ENCODE measurements around the gene TENM3. TPM values are rescaled to one million over a fixed set of nuclear protein-coding genes. Genes with fewer than 3 reads are reported as not detected.
"Not testable (repeated sequence)": the region's sequence is repeated elsewhere in the genome, so short reads cannot be mapped to it uniquely, and the experiment has no call there.

TENM3 gene
- 104 to 107 TPM (median 106 TPM) in 3 replicates for total RNA-seq

- not testable (repeated sequence) for H3K27me3 Mint-ChIP-seq (ENCODE audit: low read depth); H3K9me3 Mint-ChIP-seq; H3K4me3 Mint-ChIP-seq; H3K36me3 Mint-ChIP-seq; DNase-seq (ENCODE audit: low spot score in 2 of 2, unreplicated experiment in 2 of 2)
- Mint-ChIP-seq H3K27ac (peak within 1 kb of the TSS; percentile 84), H3K4me1 (peaks cover 60% of the 10 kb centered on the region)
These were observed at the start of gene TENM3 for GRCh38 chr4:182243204-182243603. TSS of gene TENM3 (plus strand) at chr4:182243402. CDS start at chr4:182324021, 80,619 bp downstream.

GRCh38 chr4:182194091-182194824 lies 48.9 kb upstream of the TENM3 start:
- H3K27me3 Mint-ChIP-seq (ENCODE audit: low read depth) = no peaks in the 10 kb centered on the region
- peaks cover 55% of the 10 kb centered on the region for H3K4me1 Mint-ChIP-seq
- H3K36me3 Mint-ChIP-seq = no peaks in the 10 kb centered on the region
- no peaks in the 10 kb centered on the region for H3K9me3 Mint-ChIP-seq
- peak overlapping the region; percentile 45 for H3K27ac Mint-ChIP-seq
- no peak for DNase-seq (ENCODE audit: low spot score in 2 of 2, unreplicated experiment in 2 of 2)
- TF ChIP-seq, protein P1, sequence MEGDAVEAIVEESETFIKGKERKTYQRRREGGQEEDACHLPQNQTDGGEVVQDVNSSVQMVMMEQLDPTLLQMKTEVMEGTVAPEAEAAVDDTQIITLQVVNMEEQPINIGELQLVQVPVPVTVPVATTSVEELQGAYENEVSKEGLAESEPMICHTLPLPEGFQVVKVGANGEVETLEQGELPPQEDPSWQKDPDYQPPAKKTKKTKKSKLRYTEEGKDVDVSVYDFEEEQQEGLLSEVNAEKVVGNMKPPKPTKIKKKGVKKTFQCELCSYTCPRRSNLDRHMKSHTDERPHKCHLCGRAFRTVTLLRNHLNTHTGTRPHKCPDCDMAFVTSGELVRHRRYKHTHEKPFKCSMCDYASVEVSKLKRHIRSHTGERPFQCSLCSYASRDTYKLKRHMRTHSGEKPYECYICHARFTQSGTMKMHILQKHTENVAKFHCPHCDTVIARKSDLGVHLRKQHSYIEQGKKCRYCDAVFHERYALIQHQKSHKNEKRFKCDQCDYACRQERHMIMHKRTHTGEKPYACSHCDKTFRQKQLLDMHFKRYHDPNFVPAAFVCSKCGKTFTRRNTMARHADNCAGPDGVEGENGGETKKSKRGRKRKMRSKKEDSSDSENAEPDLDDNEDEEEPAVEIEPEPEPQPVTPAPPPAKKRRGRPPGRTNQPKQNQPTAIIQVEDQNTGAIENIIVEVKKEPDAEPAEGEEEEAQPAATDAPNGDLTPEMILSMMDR (IDR thresholded peaks at IDR 0.05; ENCODE audit: unreplicated experiment) = no peak
- no peak overlapping the region for H3K4me3 Mint-ChIP-seq

- Mint-ChIP-seq H3K27ac (no peak overlapping the region), H3K4me1 (peaks cover 28% of the 10 kb centered on the region)
These were observed 45.6 kb upstream of the TENM3 start for GRCh38 chr4:182197611-182198010.

GRCh38 chr4:182201871-182202270 lies 41.3 kb upstream of the TENM3 start:
- no peaks in the 10 kb centered on the region for H3K9me3 Mint-ChIP-seq
- peaks cover 32% of the 10 kb centered on the region for H3K4me1 Mint-ChIP-seq
- TF ChIP-seq, protein P1 (IDR thresholded peaks at IDR 0.05; ENCODE audit: unreplicated experiment) = no peak
- H3K27me3 Mint-ChIP-seq (ENCODE audit: low read depth) = no peaks in the 10 kb centered on the region
- H3K4me3 Mint-ChIP-seq = no peak overlapping the region
- H3K36me3 Mint-ChIP-seq = no peaks in the 10 kb centered on the region
- H3K27ac Mint-ChIP-seq = no peak overlapping the region
- no peak for DNase-seq (ENCODE audit: low spot score in 2 of 2, unreplicated experiment in 2 of 2)

More at GRCh38 chr4:182197611-182198010, 45.6 kb upstream of the TENM3 start:
- TF ChIP-seq, protein P1 (IDR thresholded peaks at IDR 0.05; ENCODE audit: unreplicated experiment) = no peak
- DNase-seq (ENCODE audit: low spot score in 2 of 2, unreplicated experiment in 2 of 2) = no peak
- Mint-ChIP-seq H3K4me3 (no peak overlapping the region), H3K27me3 (ENCODE audit: low read depth) (no peaks in the 10 kb centered on the region), H3K36me3 (no peaks in the 10 kb centered on the region), H3K9me3 (no peaks in the 10 kb centered on the region)

GRCh38 chr4:182202650-182203049 lies 40.6 kb upstream of the TENM3 start:
- no peaks in the 10 kb centered on the region for H3K36me3 Mint-ChIP-seq

DNA sequence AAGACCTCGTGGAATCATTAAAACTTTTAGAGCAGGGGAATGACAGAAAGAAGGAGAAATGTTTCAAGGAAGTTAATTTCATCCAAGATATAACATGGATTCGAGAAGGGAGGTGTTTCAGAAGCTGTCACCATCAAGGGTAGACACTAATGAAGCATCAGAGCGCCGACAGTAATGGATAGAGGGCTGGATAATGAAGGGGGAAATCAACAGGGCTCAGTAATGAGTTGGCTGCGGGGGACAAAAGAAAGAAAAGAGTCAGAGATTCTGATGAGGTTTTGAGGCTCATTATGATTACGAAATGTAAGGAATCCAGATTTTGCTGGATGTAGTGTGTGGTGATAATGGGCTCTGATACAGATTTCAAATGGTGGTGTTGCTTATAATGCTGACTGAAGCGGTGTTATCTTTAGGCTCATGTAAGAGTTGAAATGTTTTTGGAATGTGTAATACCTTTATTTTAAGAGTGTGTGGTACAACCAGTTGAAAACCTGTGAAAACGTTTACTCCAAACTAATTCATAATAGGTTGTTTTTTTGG lies 39.3 kb upstream of the TENM3 start:
- peak overlapping the region; percentile 33 for H3K27ac Mint-ChIP-seq

More at GRCh38 chr4:182202650-182203049, 40.6 kb upstream of the TENM3 start:
- no peak for DNase-seq (ENCODE audit: low spot score in 2 of 2, unreplicated experiment in 2 of 2)
- no peak overlapping the region for H3K4me3 Mint-ChIP-seq
- TF ChIP-seq, protein P1 (IDR thresholded peaks at IDR 0.05; ENCODE audit: unreplicated experiment) = no peak
- H3K9me3 Mint-ChIP-seq = no peaks in the 10 kb centered on the region
- peaks cover 37% of the 10 kb centered on the region for H3K4me1 Mint-ChIP-seq
- H3K27ac Mint-ChIP-seq = no peak overlapping the region
- no peaks in the 10 kb centered on the region for H3K27me3 Mint-ChIP-seq (ENCODE audit: low read depth)

More for the DNA sequence above, 39.3 kb upstream of the TENM3 start:
- Mint-ChIP-seq H3K27me3 (ENCODE audit: low read depth) (no peaks in the 10 kb centered on the region), H3K4me1 (peaks cover 48% of the 10 kb centered on the region), H3K9me3 (no peaks in the 10 kb centered on the region), H3K36me3 (no peaks in the 10 kb centered on the region), H3K4me3 (no peak overlapping the region)
- TF ChIP-seq, protein P1 (IDR thresholded peaks at IDR 0.05; ENCODE audit: unreplicated experiment) = no peak
- DNase-seq (ENCODE audit: low spot score in 2 of 2, unreplicated experiment in 2 of 2) = no peak

Data from mesothelial cell of epicardium (in vitro differentiated cells).